HG02973 (cell line): ENCODE results near the gene TRIM31.

Source experiments
- ATAC-seq: cut with Tn5 transposase; IDR thresholded peaks from one replicate; pipeline ENCODE4 v1.9.1; 2021; ENCODE audit warnings: moderate library complexity; ENCODE audit not compliant: unreplicated experiment

The TRIM31 gene

GRCh38 chr6:30055513-30055912, 57.4 kb downstream of the TRIM31 start:
- ATAC-seq = no peak

DNA sequence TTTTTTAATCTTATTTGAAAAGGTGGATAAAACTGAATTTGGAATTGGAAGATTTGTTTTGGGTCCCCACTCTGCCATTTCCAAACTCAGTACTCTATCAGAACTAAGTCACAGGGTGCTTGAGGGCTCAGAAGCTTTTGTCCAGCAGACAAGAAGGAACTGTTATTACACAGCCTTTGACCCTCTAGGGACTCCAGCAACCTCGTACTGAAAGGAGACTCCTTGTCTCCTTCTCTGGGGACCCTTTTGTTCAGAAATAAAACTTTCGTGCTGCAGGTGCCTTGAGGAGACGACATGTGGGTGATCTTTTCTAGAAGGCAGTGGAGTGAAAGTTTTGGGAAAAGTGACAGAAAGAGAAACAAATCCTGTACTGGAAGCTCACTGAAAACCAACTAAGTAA, 59.2 kb downstream of the TRIM31 start:
- ATAC-seq = no peak
